Spleen (tissue), 7 donors: ENCODE data around the gene PHACTR4.

ENCODE experiments used
- CTCF ChIP-seq, 11 experiments: fragments of 200-600 bp in 7 of 11; fragments of 450-650 bp in 4 of 11; sonication (generic) in 4 of 11; IDR thresholded peaks in 8 of 11; conservative IDR thresholded peaks in 3 of 11; 1 replicate in 7 of 11; 2 replicates in 4 of 11; pipeline versions ENCODE4 v1.4.0 to v1.8.0; 2016 to 2021; ENCODE audit warnings: antibody characterized with exemption in 11 of 11, inconsistent platforms in 4 of 11, mild to moderate bottlenecking in 1 of 11
- POLR2A ChIP-seq, 3 donors: fragments of 450-650 bp; IDR thresholded peaks; one replicate each; pipeline ENCODE4 v1.5.1; 2017; ENCODE audit warnings: antibody characterized with exemption in 3 of 3, mild to moderate bottlenecking in 1 of 3
- POLR2AphosphoS5 ChIP-seq, 3 donors: sonication (generic); formaldehyde crosslinking; IDR thresholded peaks; one replicate each; pipeline ENCODE4 v1.5.1; 2017; ENCODE audit warnings: antibody characterized with exemption in 3 of 3
- donor health status: DM: no; HTN: no; CAD: no; lungs with moderate emphysema.
- donor health status: DM: no; HTN: no; CAD: no.
- donor health status: DM: no; HTN: no; CAD: no.

GRCh38 chr1:28370239-28371009 lies 884 bp downstream of the PHACTR4 start:
- TF ChIP-seq CTCF (IDR thresholded peaks at IDR 0.05 in 8 of 11, conservative IDR thresholded peaks at IDR 0.05 in 3 of 11) (peak in 3 of 11 experiments; percentile 15 to 23 (median 22)), POLR2A (IDR thresholded peaks at IDR 0.05) (no peak), POLR2AphosphoS5 (IDR thresholded peaks at IDR 0.05) (no peak)
